RWPE2 (cell line): ENCODE measurements around the gene MGAT3.
"Not testable (repeated sequence)": the region's sequence is repeated elsewhere in the genome, so short reads cannot be mapped to it uniquely, and the experiment has no call there.

Experiments
- ATAC-seq: fragments of 200-7000 bp; cut with Tn5 transposase; 3 replicates; pipeline ENCODE4 v1.9.1; 2021; ENCODE audit warnings: low read depth
- DNase-seq: peaks from one replicate; pipeline ENCODE4 v3.0.0-alpha.2; 2020; ENCODE audit warnings: low spot score
- H3K27ac ChIP-seq: fragments of 450-650 bp; 2 replicates; pipeline ENCODE4 v1.5.1; 2017; ENCODE audit warnings: mild to moderate bottlenecking; ENCODE audit not compliant: poor library complexity, severe bottlenecking
- H3K27me3 ChIP-seq: fragments of 250-450 bp; sonication (Bioruptor Pico); 2 replicates; pipeline ENCODE4 v1.5.1; 2021; ENCODE audit warnings: mild to moderate bottlenecking, moderate library complexity; ENCODE audit not compliant: insufficient read depth, poor library complexity, severe bottlenecking
- H3K36me3 ChIP-seq: fragments of 250-450 bp; sonication (Bioruptor Pico); 2 replicates; pipeline ENCODE4 v1.5.1; 2020; ENCODE audit warnings: low read depth, mild to moderate bottlenecking, moderate library complexity
- H3K4me1 ChIP-seq: fragments of 250-450 bp; sonication (Bioruptor Pico); 2 replicates; pipeline ENCODE4 v1.5.1; 2021; ENCODE audit warnings: mild to moderate bottlenecking, moderate library complexity; ENCODE audit not compliant: insufficient read depth, poor library complexity, severe bottlenecking
- H3K4me3 ChIP-seq: fragments of 250-450 bp; sonication (Bioruptor Pico); 2 replicates; pipeline ENCODE4 v1.5.1; 2021; ENCODE audit warnings: mild to moderate bottlenecking, moderate library complexity; ENCODE audit not compliant: severe bottlenecking
- H3K9me3 ChIP-seq: fragments of 250-450 bp; sonication (Bioruptor Pico); 2 replicates; pipeline ENCODE4 v1.5.1; 2021; ENCODE audit warnings: mild to moderate bottlenecking, moderate library complexity; ENCODE audit not compliant: severe bottlenecking
- CTCF ChIP-seq: fragments of 450-650 bp; IDR thresholded peaks from one replicate; pipeline ENCODE4 v1.5.1; 2017; ENCODE audit warnings: mild to moderate bottlenecking, moderate library complexity; ENCODE audit not compliant: poor library complexity, severe bottlenecking

Gene MGAT3

GRCh38 chr22:39456522-39457197, at the start of gene MGAT3:
Gene MGAT3, plus strand, starts transcription at chr22:39457012. Its CDS starts 30,336 bp downstream, at chr22:39487348.
- no peak within 1 kb of the TSS for H3K27ac ChIP-seq
- no peaks in the 10 kb centered on the region for H3K36me3 ChIP-seq
- H3K27me3 ChIP-seq = peaks cover 40% of the 10 kb centered on the region
- no peaks in the 10 kb centered on the region for H3K9me3 ChIP-seq
- ATAC-seq = no peak
- TF ChIP-seq CTCF = no peak
- no peak for DNase-seq
- H3K4me3 ChIP-seq = peak within 1 kb of the TSS; percentile 11
- H3K4me1 ChIP-seq = no peaks in the 10 kb centered on the region

- Histone ChIP-seq H3K27me3 (no peaks in the 10 kb centered on the region), H3K4me1 (no peaks in the 10 kb centered on the region), H3K27ac (no peak overlapping the region), H3K36me3 (peaks cover 3% of the 10 kb centered on the region; the same call in 1 of the 2 replicates), H3K9me3 (no peaks in the 10 kb centered on the region), H3K4me3 (no peak overlapping the region)
- DNase-seq (no peak), ATAC-seq (peak; percentile 50; the same call in 1 of the 3 replicates)
- TF ChIP-seq CTCF = no peak
Observed at GRCh38 chr22:39408173-39408572, 48.6 kb upstream of the MGAT3 start.

- ATAC-seq = no peak
- H3K27me3 ChIP-seq = no peaks in the 10 kb centered on the region
- no peak for TF ChIP-seq CTCF
- H3K9me3 ChIP-seq = no peaks in the 10 kb centered on the region
- H3K36me3 ChIP-seq = peaks cover 3% of the 10 kb centered on the region; the same call in 1 of the 2 replicates
- no peaks in the 10 kb centered on the region for H3K4me1 ChIP-seq
- DNase-seq = no peak
- H3K4me3 ChIP-seq = no peak overlapping the region
- H3K27ac ChIP-seq = no peak overlapping the region
Observed at GRCh38 chr22:39408807-39409206, 48.0 kb upstream of the MGAT3 start.

GRCh38 chr22:39409516-39410029, 47.2 kb upstream of the MGAT3 start:
- ATAC-seq = no peak
- no peak for DNase-seq
- Histone ChIP-seq H3K4me1 (no peaks in the 10 kb centered on the region), H3K4me3 (no peak overlapping the region), H3K27ac (no peak overlapping the region), H3K36me3 (peaks cover 3% of the 10 kb centered on the region; the same call in 1 of the 2 replicates), H3K27me3 (no peaks in the 10 kb centered on the region), H3K9me3 (no peaks in the 10 kb centered on the region)
- TF ChIP-seq CTCF = no peak

- ATAC-seq = no peak
- H3K4me3 ChIP-seq = no peak overlapping the region
- no peak for DNase-seq
- no peak for TF ChIP-seq CTCF
- no peaks in the 10 kb centered on the region for H3K9me3 ChIP-seq
- no peaks in the 10 kb centered on the region for H3K4me1 ChIP-seq
- H3K36me3 ChIP-seq = peaks cover 4% of the 10 kb centered on the region; the same call in 1 of the 2 replicates
- H3K27me3 ChIP-seq = no peaks in the 10 kb centered on the region
- H3K27ac ChIP-seq = no peak overlapping the region
Observed at GRCh38 chr22:39410264-39410663, 46.5 kb upstream of the MGAT3 start.

- H3K27ac ChIP-seq, ATAC-seq, H3K9me3 ChIP-seq, H3K27me3 ChIP-seq, DNase-seq, H3K4me3 ChIP-seq, H3K4me1 ChIP-seq: not testable (repeated sequence)
- H3K36me3 ChIP-seq = peaks cover 16% of the 10 kb centered on the region
Observed at GRCh38 chr22:39411828-39412365, 44.9 kb upstream of the MGAT3 start.

- H3K4me3 ChIP-seq, H3K27ac ChIP-seq, H3K27me3 ChIP-seq, DNase-seq, H3K4me1 ChIP-seq, ATAC-seq, H3K9me3 ChIP-seq: not testable (repeated sequence)
- H3K36me3 ChIP-seq = peaks cover 27% of the 10 kb centered on the region
Observed at GRCh38 chr22:39413204-39413603, 43.6 kb upstream of the MGAT3 start.
